ENCODE results near the gene LSS. TPM values are rescaled to one million over a fixed set of nuclear protein-coding genes. Genes with fewer than 3 reads are reported as not detected.

LSS gene
- total and polyA plus RNA-seq, 2 of the 4 experiments (the other 2 are of a cell fraction): 43.4 to 58.1 TPM

DNA sequence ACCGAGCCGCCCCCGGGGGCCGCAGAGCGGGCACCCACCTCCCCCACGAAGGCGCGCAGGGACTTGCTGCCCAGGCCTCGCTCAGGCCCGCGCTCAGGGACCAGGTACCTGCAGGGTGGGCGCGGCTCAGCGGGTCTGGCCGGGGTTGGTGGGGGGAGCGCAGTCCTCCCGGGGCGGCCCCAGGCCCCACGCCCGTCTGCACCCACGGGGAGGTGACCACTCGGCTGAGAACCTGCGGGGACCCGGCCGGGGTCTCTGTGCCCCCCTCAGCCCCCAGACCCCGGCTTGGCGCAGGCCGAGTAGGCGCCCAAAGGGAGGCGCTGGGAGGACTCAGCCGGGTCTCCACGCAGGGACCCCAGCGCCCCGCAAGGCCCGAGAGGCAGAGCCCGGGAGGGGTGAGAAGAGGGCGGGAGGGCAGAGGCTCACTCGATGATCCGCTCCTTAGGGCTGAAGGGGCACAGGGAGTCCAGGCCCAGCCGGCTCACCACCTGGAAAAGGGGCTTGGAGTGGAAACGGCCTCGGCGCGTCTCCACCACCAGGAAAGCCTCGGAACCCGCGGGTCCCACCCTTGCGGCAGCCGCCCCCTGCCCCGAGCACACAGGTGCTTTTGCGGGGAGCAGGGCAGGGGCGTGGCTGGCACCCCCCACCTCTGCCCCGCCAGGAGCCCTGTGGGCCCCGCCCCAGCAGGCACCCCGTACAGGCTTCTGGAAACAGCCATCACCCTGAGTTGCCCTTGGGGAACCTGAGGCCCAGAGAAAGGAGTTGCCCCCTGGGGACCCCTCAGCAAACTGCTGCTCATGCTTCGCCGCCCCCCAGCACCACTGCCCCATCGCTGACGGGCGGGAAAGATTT, 82.5 kb downstream of the LSS start:
- intact Hi-C loops (cut with micrococcal nuclease) (no loop called here), in situ Hi-C loops (cut with MboI; ENCODE audit: low sequenced_read_pairs) (no loop called here), dilution Hi-C loops (cut with HindIII; ENCODE audit: low sequenced_read_pairs, unreplicated experiment) (no loop called here)
- POLR2A ChIA-PET (ENCODE audit: unreplicated experiment): no interaction called here
- Histone ChIP-seq H4K91ac (ENCODE audit: insufficient read depth, low read depth, low read length) (no peak overlapping the region), H2BK20ac (ENCODE audit: low read depth, low read length) (no peak overlapping the region), H3K9me1 (ENCODE audit: insufficient read depth, low read length) (no peaks in the 10 kb centered on the region), H3K4me1 (ENCODE audit: control insufficient read depth, insufficient read depth, low read length) (no peaks in the 10 kb centered on the region), H3K23ac (ENCODE audit: low read depth, low read length) (no peak overlapping the region), H3K79me1 (ENCODE audit: low read depth in 1 of 2, low read length in 2 of 2) (no peaks in the 10 kb centered on the region), H3K18ac (ENCODE audit: low read depth, low read length) (no peak overlapping the region), H2AK5ac (ENCODE audit: low read depth, low read length) (no peak overlapping the region), H3K4me2 (ENCODE audit: low read depth, low read length) (no peak overlapping the region), H3K14ac (replicated peaks; ENCODE audit: low read depth, low read length) (no peak overlapping the region), H2BK15ac (ENCODE audit: low read depth, low read length) (no peak overlapping the region), H3K27ac (ENCODE audit: insufficient read depth, low read length) (no peak overlapping the region), H2AFZ (replicated peaks; ENCODE audit: low read length, poor library complexity) (no peak overlapping the region), H3K36me3 (ENCODE audit: control insufficient read depth, insufficient read depth, low read length) (no peaks in the 10 kb centered on the region), H3K27me3 (ENCODE audit: control insufficient read depth, insufficient read depth, low read length) (no peaks in the 10 kb centered on the region), H4K5ac (ENCODE audit: low read depth, low read length) (no peak overlapping the region), H3K9me3 (ENCODE audit: control insufficient read depth, insufficient read depth, low read length) (no peaks in the 10 kb centered on the region), H2AK9ac (replicated peaks; ENCODE audit: low read depth, low read length, poor library complexity) (peak overlapping the region; percentile 65), H2BK120ac (ENCODE audit: low read depth, low read length) (no peak overlapping the region), H4K20me1 (ENCODE audit: insufficient read depth, low read length) (no peaks in the 10 kb centered on the region), H4K8ac (ENCODE audit: low read depth in 2 of 2, low read length in 2 of 2) (no peak overlapping the region), H3K4me3 (ENCODE audit: insufficient read depth, low read depth, low read length) (no peak overlapping the region), H3K9ac (ENCODE audit: low read depth, low read length) (no peak overlapping the region), H2BK5ac (ENCODE audit: low read depth, low read length, poor library complexity, severe bottlenecking) (no peak overlapping the region), H3K4ac (ENCODE audit: low read depth, low read length) (no peak overlapping the region), H3K56ac (ENCODE audit: extremely low read depth, insufficient read depth, low read length) (no peak overlapping the region)
- BruUV-seq (replicated peaks): no TSS peak
- ATAC-seq (ENCODE audit: low read depth) (no peak), DNase-seq (no peak)
- TF ChIP-seq CEBPB (IDR thresholded peaks at IDR 0.05; ENCODE audit: low read depth, low read length): no peak
- TF ChIP-seq, protein P1, sequence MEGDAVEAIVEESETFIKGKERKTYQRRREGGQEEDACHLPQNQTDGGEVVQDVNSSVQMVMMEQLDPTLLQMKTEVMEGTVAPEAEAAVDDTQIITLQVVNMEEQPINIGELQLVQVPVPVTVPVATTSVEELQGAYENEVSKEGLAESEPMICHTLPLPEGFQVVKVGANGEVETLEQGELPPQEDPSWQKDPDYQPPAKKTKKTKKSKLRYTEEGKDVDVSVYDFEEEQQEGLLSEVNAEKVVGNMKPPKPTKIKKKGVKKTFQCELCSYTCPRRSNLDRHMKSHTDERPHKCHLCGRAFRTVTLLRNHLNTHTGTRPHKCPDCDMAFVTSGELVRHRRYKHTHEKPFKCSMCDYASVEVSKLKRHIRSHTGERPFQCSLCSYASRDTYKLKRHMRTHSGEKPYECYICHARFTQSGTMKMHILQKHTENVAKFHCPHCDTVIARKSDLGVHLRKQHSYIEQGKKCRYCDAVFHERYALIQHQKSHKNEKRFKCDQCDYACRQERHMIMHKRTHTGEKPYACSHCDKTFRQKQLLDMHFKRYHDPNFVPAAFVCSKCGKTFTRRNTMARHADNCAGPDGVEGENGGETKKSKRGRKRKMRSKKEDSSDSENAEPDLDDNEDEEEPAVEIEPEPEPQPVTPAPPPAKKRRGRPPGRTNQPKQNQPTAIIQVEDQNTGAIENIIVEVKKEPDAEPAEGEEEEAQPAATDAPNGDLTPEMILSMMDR (conservative IDR thresholded peaks at IDR 0.05; ENCODE audit: low read depth, low read length): no peak
- TF ChIP-seq, protein P2, sequence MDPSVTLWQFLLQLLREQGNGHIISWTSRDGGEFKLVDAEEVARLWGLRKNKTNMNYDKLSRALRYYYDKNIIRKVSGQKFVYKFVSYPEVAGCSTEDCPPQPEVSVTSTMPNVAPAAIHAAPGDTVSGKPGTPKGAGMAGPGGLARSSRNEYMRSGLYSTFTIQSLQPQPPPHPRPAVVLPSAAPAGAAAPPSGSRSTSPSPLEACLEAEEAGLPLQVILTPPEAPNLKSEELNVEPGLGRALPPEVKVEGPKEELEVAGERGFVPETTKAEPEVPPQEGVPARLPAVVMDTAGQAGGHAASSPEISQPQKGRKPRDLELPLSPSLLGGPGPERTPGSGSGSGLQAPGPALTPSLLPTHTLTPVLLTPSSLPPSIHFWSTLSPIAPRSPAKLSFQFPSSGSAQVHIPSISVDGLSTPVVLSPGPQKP (IDR thresholded peaks at IDR 0.05; ENCODE audit: borderline replicate concordance, low read depth, low read length): no peak
- TF ChIP-seq CHD1 (IDR thresholded peaks at IDR 0.05; ENCODE audit: low read depth, low read length): no peak
- no peak for TF ChIP-seq FOS (IDR thresholded peaks at IDR 0.05; ENCODE audit: low read depth, low read length)
- TF ChIP-seq SMC3 (IDR thresholded peaks at IDR 0.05; ENCODE audit: low read depth, low read length): no peak
- no peak for TF ChIP-seq MXI1 (IDR thresholded peaks at IDR 0.05; ENCODE audit: borderline replicate concordance, low read depth, low read length)
- CTCF ChIA-PET: no interaction called here
- 88% methylated on average over 19 of the region's 60 CpGs; no CpG with 5 or more reads in 1 of the 2 experiments for whole genome bisulfite sequencing, 2 experiments (ENCODE audit: extremely low coverage in 2 of 2, insufficient read length in 1 of 2)
